ENCODE results near the gene AMIGO2.
"Not testable (repeated sequence)": the region's sequence is repeated elsewhere in the genome, so short reads cannot be mapped to it uniquely, and the experiment has no call there.

The AMIGO2 gene

DNA sequence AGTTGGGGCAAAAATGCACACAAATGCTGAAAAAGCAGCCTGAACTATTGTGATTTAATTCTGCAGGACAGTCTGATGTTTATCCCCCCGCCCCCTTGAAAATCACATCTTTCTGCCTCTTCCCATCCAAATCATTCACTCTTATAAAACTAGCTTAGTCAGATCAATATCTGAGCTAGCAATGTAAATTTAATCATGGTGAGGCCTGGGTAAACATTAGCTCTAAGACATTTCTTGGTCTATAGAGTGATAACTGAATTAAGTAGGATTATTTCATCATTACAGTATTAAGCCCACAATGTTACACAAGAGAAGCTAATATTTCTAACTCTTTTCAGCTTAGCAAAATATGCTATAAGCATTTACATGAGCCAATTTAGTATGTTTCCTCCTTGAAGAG, 9.4 kb downstream of the AMIGO2 start:
- DNase-seq, result no peak

DNA sequence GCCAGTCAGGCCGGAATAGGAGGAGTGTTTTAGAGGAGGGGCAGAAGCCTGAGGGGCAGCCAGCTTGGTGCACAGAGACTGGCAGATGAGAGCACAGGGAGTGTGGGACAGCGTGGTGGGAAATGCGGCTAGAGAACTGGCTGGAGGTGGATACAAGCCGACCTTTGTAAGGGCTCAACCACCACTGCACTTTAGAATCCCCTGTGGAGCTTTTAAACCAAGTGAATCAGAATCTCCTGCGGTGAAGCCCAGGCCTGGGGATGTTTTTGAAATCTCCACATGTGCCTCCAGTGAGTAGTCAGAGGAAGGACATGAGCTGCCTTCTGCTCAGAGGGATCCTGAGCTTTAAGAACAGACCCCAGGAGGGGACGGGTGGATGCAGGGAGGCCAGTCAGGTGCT, 11.2 kb downstream of the AMIGO2 start:
- no peak for DNase-seq

DNA sequence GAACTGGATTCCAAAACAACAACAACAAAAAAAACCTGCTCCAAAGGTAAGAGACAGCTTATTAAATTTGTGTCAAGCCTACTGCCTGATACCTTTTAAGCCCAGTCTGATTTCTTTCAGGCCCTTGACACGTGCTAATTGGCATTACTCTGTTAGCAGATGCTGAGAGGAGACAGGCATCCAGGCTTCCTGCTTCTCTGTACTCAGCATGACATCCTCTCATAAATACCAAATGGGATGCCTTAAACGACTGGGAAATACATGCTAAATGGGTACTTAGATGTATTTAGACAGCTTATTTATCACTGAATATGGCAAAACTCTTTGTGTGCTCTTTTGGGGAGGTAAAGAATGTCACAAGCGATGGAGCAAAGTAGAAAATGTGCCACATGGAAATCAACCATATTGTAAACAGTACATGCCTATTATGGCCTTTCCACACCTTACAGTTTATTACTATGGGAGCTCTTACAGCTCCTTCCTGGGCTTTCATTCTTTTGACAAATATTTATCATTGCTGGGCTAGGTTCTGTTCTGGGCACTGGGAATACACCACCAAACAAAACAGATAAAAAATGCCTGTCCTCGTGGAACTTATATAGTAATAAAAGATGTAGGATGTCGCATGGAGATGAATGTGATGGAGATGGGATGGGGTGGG, 11.9 kb downstream of the AMIGO2 start:
- DNase-seq, result no peak

DNA sequence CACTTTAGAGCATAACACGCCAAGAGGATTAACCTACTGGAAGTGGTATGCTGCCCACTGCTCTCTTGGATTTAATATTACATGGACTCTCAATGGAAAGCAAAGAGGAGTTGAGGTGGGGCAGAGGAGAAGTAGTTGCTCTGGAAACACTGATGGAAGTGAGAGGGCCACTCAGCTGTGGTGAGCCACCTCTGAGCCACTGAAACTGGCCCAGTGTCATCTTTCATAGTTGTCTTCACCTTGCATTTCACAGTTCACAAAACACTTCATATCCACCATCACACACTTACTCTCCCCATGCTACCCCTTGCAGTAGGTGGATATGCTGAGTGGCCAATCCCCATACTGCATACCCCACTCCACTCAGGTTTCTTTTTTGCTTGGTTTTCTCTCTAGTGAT, 12.6 kb downstream of the AMIGO2 start:
- no peak for DNase-seq

DNA sequence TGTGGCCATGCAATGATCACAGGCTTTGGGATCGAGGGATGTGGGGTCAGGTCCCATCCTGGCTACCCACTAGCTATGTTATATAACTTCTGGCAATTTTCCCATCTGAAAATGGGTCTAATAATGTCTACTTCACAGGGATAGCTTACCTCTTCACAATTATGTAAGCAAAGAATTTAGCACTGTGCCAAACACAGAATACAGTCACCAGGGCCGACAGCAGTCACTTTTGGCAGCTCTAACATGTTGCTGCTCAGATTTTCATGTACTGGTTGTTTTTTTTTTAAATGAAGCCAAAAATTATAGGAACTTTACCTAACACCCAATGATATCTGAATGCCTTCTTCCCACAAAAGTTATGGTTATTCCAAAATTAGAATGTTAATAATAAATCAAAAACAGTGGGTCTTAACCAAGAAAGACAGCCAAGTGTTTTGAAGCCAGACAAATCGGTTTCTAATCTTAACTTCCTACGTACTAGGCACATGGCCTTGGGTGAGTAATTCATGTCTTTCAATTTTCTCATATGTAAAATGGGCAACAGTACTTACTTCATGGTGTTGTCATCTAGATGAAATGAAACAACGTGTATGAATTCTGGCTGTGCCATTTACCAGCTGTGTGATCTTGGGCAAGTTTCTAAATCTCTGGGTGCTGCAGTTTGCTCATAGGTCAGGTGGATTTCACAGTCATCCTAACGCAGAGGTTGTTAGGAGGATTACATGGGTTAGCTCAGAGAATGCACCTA, 13.3 kb downstream of the AMIGO2 start:
- DNase-seq, result no peak

DNA sequence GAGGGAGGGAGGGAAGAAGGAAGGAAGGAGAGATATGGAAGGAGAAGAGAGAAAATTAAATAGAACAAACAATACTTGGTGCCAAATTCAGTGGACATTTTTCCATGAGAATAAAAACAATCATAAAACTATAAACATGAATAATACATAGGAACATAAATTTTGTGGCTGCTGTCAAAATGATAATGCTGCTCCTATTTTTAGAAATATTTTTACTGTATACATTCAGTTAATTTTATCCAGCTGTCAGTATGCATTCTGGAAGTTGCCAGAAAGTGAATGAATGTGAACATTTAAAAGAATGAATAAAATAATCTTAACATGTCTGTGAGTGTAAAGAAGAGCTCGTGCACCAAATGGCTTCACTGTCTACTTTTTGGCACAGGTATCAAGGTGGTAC, 14.2 kb downstream of the AMIGO2 start:
- DNase-seq, result no peak

DNA sequence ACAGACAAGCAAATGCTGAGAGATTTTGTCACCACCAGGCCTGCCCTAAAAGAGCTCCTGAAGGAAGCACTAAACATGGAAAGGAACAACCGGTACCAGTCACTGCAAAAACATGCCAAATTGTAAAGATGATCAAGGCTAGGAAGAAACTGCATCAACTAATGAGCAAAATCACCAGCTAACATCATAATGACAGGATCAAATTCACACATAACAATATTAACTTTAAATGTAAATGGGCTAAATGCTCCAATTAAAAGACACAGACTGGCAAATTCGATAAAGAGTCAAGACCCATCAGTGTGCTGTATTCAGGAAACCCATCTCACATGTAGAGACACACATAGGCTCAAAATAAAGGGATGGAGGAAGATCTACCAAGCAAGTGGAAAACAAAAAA, 21.1 kb downstream of the AMIGO2 start:
- not testable (repeated sequence) for DNase-seq

DNA sequence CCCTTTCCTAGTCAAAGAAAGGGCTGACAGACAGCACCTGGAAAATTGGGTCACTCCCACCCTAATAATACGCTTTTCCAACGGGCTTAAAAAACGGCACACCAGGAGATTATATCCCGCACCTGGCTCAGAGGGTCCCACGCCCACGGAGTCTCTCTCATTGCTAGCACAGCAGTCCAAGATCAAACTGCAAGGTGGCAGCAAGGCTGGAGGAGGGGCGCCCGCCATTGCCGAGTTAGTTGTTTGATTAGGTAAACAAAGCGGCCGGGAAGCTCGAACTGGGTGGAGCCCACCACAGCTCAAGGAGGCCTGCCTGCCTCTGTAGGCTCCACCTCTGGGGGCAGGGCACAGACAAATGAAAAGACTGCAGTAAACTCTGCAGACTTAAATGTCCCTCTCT, 22.8 kb downstream of the AMIGO2 start:
- DNase-seq, result not testable (repeated sequence)

DNA sequence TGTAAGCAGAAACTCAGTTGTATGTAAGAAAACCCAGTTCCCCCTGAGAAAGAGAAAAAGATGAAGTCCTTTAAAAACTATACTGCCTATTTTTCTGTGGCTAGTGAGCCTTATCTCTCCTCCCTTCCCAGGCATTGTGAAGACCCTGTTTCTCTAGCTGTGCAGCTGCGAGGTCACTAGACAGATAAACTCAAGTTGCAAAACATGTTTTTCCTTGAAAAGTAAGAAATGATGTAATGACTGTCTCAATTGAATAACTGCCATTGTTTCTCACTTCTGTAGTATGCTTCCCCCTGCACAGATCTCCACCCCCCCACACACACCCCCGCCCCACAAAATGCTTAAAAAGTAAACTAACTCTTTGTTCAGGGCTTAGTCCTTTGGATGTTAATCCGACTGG, 23.9 kb downstream of the AMIGO2 start:
- not testable (repeated sequence) for DNase-seq

DNA sequence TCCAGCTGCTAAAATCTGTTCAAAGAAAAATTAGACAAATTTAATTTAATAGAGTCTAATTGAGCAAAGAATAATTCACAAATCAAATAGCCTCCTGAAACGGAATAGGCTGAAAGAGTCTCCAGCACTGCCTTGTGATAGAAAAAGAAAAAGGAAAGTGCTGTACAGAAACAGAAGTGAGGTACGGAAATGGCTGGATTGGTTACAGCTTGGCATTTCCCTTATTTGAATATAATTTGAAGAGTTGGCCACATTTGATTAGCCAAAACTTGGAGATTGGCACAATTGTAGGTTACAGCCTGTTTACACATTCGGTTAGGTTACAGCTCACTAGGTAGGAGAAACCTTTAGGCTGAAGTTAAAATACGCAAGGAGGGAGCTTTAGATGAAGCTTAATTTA, 25.1 kb downstream of the AMIGO2 start:
- DNase-seq, result no peak

DNA sequence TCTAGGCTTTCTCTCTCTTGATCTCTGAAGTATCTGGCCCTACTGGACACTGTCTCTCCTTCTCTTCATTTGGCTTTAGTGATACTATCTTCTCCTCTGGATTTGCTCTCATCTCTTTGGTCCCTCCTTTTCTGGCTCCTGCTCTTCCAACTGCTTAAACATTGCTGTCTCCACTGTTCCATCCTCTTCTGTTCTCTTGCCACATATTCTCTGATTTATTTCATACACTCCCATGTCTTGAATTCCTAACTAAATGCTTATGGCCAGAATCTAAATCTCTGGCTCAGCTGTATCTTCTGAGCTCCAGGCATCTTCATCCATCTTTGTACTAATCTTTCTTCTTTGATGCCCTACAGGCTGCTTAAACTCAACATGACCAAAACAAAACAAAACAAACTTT, 25.8 kb downstream of the AMIGO2 start:
- DNase-seq, result no peak

DNA sequence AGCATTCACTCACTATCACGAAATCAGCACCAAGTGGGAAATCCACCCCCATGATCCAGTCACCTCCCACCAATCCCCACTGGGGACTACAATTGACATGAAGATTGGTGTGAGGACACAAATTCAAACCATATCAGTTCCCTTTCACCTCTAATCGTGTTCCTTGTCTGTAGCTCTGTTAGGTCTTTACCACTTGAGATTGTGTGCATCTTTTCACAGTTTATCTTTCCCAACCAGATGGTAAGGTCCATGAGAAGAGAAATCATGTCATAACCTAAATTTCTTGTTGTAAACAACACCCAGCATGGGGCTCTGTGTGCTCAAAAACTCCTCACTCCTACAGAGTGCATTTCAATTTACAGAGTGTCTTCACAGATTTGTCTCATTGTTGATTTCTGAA, 27.5 kb downstream of the AMIGO2 start:
- DNase-seq, result no peak

DNA sequence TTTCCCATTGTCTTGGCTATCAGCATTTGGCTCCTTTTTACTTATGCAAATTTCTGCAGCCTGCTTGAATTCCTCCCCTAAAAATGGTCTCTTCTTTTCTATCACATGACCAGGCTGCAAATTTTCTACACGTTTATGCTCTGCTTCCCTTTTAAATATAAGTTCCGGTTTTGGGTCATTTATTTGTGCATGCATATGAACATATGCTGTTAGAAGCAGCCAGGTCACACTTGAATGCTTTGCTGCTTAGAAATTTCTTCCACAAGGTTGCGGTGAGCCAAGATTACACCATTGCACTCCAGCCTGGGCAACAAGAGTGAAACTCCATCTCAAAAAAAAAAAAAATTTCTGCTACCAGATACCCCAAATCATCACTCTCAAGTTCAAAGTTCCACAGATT, 28.5 kb downstream of the AMIGO2 start:
- DNase-seq, result not testable (repeated sequence)

DNA sequence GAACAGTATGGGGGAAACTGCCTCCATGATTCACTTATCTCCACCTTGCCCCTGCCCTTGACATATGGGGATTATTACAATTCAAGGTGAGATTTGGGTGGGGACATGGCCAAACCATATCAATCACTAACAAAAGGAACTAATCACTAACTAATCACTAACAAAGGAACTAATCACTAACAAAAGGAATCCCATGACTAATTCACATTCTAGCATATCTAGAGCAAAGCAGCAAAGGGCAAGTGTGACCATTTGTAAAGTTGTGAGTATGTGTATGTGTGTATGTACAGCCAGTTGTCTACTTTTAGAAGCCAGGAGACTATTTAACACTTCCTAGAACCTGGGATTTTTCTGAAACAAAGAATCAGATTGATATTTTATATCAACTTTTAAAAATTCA, 31.2 kb downstream of the AMIGO2 start:
- no peak for DNase-seq

DNA sequence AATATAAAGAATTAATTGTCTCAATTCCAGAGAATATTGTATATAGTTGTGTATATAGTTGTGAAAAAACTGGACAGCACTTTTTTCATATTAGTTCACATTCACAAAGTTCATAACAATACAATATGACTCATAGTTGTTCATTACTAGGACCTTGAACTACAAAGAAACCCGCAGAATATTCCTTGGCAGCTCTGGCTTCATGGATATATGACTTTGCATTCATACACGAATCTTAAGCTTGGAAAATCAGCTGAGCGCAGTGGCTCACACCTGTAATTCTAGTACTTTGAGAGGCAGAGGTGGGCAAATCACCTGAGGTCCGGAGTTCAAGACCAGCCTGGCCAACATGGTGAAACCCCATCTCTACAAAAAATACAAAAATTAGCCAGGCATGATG, 38.4 kb downstream of the AMIGO2 start:
- no peak for DNase-seq

DNA sequence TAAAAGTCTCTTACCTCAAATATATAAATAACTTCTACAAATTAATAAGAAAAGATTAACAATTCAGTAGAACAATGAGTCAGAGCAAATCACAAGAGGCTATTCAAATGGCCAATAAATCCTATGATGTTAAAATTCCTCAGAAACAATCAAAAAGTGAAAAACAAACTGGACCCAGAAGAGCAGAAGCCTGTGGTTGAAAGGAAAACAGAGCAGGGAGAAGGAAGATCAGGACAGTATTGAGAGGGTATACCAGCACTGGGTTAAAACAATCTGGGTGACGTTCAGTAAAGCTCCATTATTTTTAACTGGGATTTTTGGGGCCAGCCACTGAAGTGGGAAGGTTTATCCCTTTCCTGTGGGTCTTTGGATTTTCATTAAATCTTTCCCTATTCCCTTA, 40.0 kb downstream of the AMIGO2 start:
- DNase-seq, result peak; percentile 53

DNA sequence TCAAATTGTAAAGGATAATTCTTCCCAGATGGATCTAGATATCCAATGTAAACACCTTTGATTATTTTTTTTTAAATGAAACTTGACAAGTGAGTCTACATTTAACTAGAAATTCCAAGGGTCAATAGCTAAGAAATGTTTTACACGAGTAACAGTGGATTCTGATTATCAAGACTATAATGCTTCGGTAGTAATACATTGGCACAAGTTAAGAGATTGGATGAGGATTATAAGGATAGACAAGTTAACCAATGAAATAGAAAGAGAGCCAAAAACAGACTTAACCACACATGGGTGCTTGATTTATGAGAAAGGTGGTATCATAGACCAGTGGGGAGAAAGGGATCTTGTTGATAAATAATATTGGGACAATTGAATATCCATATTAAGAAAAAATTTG, 40.7 kb downstream of the AMIGO2 start:
- DNase-seq, result peak; percentile 50

DNA sequence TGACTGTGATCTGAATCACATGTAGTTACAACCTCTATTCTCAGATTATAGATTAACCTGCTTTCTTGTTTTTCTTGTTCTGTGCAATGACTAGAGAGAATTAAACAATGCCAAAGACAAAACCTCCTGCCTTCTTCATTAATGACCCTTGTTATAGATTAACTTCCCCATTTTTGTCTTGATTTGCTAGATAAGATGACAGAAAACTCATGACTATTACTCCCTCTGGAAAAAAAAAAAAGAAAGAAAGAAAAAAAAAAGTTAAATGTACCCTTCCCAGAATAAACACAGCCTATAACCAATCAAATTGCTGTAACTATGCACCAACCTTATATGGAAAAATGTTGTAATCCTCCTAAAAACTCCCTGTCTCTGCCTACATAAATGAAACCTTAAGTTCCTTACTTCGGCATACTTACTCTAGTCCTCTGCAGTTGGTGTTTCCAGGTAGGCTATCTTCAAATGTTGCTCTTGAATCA, 41.5 kb downstream of the AMIGO2 start:
- peak; percentile 97 for DNase-seq

DNA sequence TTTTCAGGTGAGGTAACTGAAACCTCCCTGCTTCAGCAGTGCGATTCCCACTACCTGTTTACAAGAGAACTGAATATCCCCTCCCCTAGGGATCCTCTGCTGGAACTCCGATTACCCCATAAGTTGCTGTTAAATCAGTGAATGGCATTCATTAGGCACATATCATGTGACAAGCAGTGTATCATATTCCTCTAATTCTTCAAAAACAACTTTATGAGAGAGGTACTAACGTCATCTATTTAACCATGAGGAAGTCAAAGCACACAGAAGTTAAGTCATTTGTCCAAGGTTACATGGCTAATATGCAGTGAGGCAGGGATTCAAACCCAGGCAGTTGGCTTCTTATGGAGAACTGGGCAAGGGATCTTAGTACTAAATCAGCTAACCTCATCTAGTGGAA, 44.3 kb downstream of the AMIGO2 start:
- peak; percentile 62 for DNase-seq

DNA sequence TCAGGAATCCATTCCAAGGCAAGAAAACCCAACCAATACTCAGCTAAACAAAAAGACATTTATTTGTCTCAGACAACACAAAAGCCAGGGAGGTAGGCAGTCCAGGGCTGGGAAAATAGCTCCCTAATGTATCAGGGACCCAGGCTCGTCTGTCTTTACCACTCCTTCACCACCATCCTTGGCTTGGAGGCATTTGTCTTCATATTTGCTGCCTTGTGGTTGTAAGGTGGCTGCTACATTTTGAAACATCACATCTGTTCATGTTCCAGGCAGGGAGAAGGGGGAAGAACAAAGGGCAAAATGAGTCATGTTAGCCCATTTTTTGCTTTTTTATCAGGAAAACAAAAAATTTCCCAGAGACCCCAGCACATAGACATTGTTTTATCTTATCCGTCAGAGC, 45.1 kb downstream of the AMIGO2 start:
- peak; percentile 45 for DNase-seq

DNA sequence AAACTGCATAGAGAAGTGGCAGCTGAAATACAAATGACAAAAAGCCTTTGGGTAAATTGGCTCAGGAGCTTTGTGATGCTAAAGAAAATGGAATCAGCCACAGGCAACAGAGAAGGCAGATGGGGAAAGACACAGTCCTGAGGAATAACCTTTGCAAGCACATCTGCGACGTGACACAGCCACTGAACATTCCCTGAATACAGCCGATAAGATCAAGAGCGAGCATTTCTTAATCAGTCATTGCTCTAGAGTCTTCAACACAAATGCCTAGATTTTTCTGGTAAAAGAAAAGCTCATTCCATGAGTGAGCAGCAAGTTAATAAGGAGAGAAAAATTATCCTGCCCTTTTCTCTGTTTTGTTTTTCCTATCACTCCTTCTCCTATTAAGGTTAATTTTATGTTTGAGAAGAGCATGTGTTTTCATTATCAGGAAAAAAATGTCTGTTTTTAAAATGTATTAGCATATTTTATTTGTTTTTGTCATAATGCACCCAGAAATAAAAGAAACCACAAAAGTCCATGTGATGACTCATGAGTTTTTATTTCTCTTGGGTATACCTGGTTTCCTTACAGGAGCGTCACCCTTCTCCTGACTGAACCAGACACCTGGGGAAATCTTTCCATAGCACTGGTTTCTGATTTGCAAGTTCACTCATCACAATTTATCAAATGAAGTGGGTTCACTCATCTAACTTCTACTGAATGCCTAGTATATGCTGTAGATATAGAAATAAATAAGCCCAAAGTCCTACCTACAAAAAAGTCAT, 45.8 kb downstream of the AMIGO2 start:
- peak; percentile 53 for DNase-seq

DNA sequence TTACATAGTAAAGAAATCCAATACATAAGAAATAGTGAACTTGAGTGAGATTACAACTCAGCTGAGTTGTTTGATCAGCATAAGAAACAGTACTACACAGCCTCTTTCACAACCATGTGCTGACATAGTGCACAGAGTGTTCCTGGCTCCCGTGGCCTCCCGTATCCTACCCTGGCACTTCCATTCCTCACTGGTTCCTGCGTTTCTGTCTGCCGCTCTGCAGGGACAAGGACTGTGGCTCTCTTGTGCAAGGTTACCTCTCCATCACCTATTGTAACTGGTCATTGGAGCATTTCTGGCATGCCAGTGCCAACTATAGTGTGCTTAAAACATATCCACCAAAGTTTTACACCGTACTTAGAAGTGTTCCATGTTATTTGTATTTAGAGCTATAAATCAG, 46.7 kb downstream of the AMIGO2 start:
- DNase-seq, result peak; percentile 75

DNA sequence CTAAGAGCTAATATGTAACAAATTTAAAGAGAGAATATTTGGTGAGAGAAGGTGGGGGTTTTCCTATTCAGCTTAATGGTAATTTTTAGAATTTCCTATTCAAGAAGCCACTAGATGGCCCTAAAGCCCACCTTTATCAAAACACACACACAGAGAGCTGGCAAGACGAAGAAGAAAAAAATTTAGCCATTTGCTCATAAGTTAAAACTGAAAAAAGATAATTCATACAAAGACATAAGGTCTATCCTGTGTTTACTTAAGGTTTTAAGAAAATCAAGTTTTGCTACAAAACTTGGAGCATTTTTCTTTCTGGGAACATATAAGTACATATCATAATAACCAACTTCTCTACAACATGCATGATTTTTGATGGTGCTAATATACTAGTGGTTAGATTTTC, 47.1 kb downstream of the AMIGO2 start:
- peak; percentile 94 for DNase-seq

DNA sequence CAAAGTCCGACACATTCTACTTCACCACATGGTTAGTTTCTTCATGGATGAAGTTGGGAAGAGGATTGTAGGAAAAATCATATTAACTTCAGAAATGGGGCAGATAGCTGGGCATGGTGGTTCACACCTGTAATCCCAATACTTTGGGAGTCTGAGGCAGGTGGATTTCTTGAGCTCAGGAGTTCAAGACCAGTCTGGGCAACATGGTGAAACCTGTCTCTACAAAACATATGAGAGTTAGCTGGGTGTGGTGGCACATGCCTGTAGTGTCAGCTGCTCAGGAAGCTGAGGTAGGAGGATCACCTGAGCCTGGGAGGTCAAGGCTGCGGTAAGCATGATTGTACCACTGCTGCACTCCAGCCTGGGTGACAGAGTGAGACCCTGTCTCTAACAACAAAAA, 49.9 kb downstream of the AMIGO2 start:
- DNase-seq, result no peak
